H9 (cell line): Measurements from ENCODE around the gene CAPN14. TPM values are rescaled to one million over a fixed set of nuclear protein-coding genes. Genes with fewer than 3 reads are reported as not detected.

Experiments used
- DNase-seq: peaks from one replicate; pipeline ENCODE4 v3.0.0-alpha.2; 2017
- H2AFZ ChIP-seq: one replicate; pipeline ENCODE4 v1.6.1; 2013; ENCODE audit warnings: mild to moderate bottlenecking, low read length, control low read depth, moderate library complexity
- H2AK5ac ChIP-seq: 2 replicates; pipeline ENCODE4 v1.6.1; 2013; ENCODE audit warnings: low read length, control low read depth, mixed read lengths; ENCODE audit not compliant: insufficient read length
- H2BK120ac ChIP-seq: one replicate; pipeline ENCODE4 v1.6.1; 2013; ENCODE audit warnings: low read depth, mild to moderate bottlenecking, low read length, control low read depth, inconsistent platforms; ENCODE audit not compliant: poor library complexity, severe bottlenecking
- H2BK12ac ChIP-seq: 2 replicates; pipeline ENCODE4 v1.6.1; 2013; ENCODE audit warnings: low read length, control low read depth, mixed read lengths, low read depth; ENCODE audit not compliant: insufficient read length
- H2BK15ac ChIP-seq: 2 replicates; pipeline ENCODE4 v1.6.1; 2013; ENCODE audit warnings: low read depth, low read length, control low read depth
- H2BK20ac ChIP-seq: one replicate; pipeline ENCODE4 v1.6.1; 2013; ENCODE audit warnings: low read depth, mild to moderate bottlenecking, low read length, control low read depth, inconsistent platforms; ENCODE audit not compliant: poor library complexity, severe bottlenecking
- H2BK5ac ChIP-seq: 2 replicates; pipeline ENCODE4 v1.6.1; 2013; ENCODE audit warnings: low read length, control low read depth, mixed read lengths; ENCODE audit not compliant: insufficient read length
- H3K14ac ChIP-seq: 2 replicates; pipeline ENCODE4 v1.6.1; 2013; ENCODE audit warnings: low read length, control low read depth; ENCODE audit not compliant: insufficient read depth
- H3K18ac ChIP-seq: 2 replicates; pipeline ENCODE4 v1.6.1; 2013; ENCODE audit warnings: low read depth, mild to moderate bottlenecking, mixed read lengths, low read length, control low read depth; ENCODE audit not compliant: insufficient read length
- H3K23ac ChIP-seq: 2 replicates; pipeline ENCODE4 v1.6.1; 2013; ENCODE audit warnings: low read length, control low read depth, mixed read lengths, low read depth; ENCODE audit not compliant: insufficient read length
- H3K23me2 ChIP-seq: 2 replicates; pipeline ENCODE4 v1.6.1; 2013; ENCODE audit warnings: low read depth, mild to moderate bottlenecking, mixed read lengths, low read length, control low read depth; ENCODE audit not compliant: insufficient read length, poor library complexity, severe bottlenecking
- H3K27ac ChIP-seq: 2 replicates; pipeline ENCODE4 v1.5.1; 2013; ENCODE audit warnings: low read length, control low read depth, mixed read lengths, low read depth; ENCODE audit not compliant: insufficient read length
- H3K27me3 ChIP-seq: 2 replicates; pipeline ENCODE4 v1.6.1; 2013; ENCODE audit warnings: low read length, control low read depth, inconsistent platforms; ENCODE audit not compliant: insufficient read depth
- H3K4ac ChIP-seq: 2 replicates; pipeline ENCODE4 v1.6.1; 2013; ENCODE audit warnings: low read depth, mild to moderate bottlenecking, control low read depth, inconsistent platforms, low read length, moderate library complexity
- H3K4me1 ChIP-seq: 2 replicates; pipeline ENCODE4 v1.6.1; 2013; ENCODE audit warnings: low read length, control low read depth, inconsistent platforms; ENCODE audit not compliant: insufficient read depth
- H3K4me2 ChIP-seq: 2 replicates; pipeline ENCODE4 v1.6.1; 2013; ENCODE audit warnings: low read length, control low read depth, mixed read lengths; ENCODE audit not compliant: insufficient read length, insufficient read depth
- H3K56ac ChIP-seq: 2 replicates; pipeline ENCODE4 v1.6.1; 2013; ENCODE audit warnings: low read depth, mild to moderate bottlenecking, mixed read lengths, low read length, control low read depth; ENCODE audit not compliant: insufficient read length
- H3K79me1 ChIP-seq: 2 replicates; pipeline ENCODE4 v1.6.1; 2013; ENCODE audit warnings: low read depth, mild to moderate bottlenecking, moderate library complexity, low read length, control low read depth, inconsistent platforms; ENCODE audit not compliant: insufficient read depth, poor library complexity, severe bottlenecking
- H3K79me2 ChIP-seq: 2 replicates; pipeline ENCODE4 v1.6.1; 2013; ENCODE audit warnings: low read length, control low read depth, inconsistent platforms; ENCODE audit not compliant: insufficient read depth
- H3K9ac ChIP-seq: 2 replicates; pipeline ENCODE4 v1.6.1; 2013; ENCODE audit warnings: low read length, control low read depth, mixed read lengths; ENCODE audit not compliant: insufficient read length; ENCODE audit errors: extremely low read depth
- H3K9me3 ChIP-seq: one replicate; pipeline ENCODE4 v1.6.1; 2013; ENCODE audit warnings: low read depth, low read length, inconsistent platforms; ENCODE audit not compliant: control insufficient read depth
- H3T11ph ChIP-seq: one replicate; pipeline ENCODE4 v1.6.1; 2013; ENCODE audit warnings: mild to moderate bottlenecking, low read length, control low read depth, inconsistent platforms
- H4K20me1 ChIP-seq: one replicate; pipeline ENCODE4 v1.6.1; 2013; ENCODE audit not compliant: control insufficient read depth, insufficient read length, insufficient read depth
- H4K5ac ChIP-seq: 2 replicates; pipeline ENCODE4 v1.6.1; 2013; ENCODE audit warnings: low read depth, mild to moderate bottlenecking, mixed read lengths, low read length, control low read depth; ENCODE audit not compliant: insufficient read length
- H4K8ac ChIP-seq: replicated peaks from 2 replicates; pipeline ENCODE4 v1.6.1; 2013; ENCODE audit warnings: low read length, control low read depth, mixed read lengths, low read depth; ENCODE audit not compliant: insufficient read length
- H4K91ac ChIP-seq: 2 replicates; pipeline ENCODE4 v1.6.1; 2013; ENCODE audit warnings: low read depth, mild to moderate bottlenecking, moderate library complexity, mixed read lengths, low read length, control low read depth; ENCODE audit not compliant: insufficient read length
- H3K27ac Mint-ChIP-seq, 3 experiments: 2 replicates in 2 of 3; 3 replicates in 1 of 3; pipeline ENCODE4 v1.8.0; 2020 to 2021; ENCODE audit warnings: mixed read lengths in 3 of 3, mild to moderate bottlenecking in 1 of 3, moderate library complexity in 1 of 3
- H3K27me3 Mint-ChIP-seq: 2 replicates; pipeline ENCODE4 v1.8.0; 2021; ENCODE audit warnings: low read depth, mild to moderate bottlenecking, moderate library complexity, mixed read lengths
- H3K36me3 Mint-ChIP-seq, 3 experiments: 2 replicates in 2 of 3; 3 replicates in 1 of 3; pipeline ENCODE4 v1.8.0; 2020 to 2021; ENCODE audit warnings: low read depth in 3 of 3, mixed read lengths in 3 of 3; ENCODE audit not compliant: insufficient read depth in 1 of 3
- H3K4me1 Mint-ChIP-seq, 2 experiments: 2 replicates each; pipeline ENCODE4 v1.8.0; 2020; ENCODE audit warnings: mixed read lengths in 2 of 2
- H3K4me3 Mint-ChIP-seq, 2 experiments: 2 replicates in 1 of 2; 3 replicates in 1 of 2; pipeline ENCODE4 v1.8.0; 2020 to 2021; ENCODE audit warnings: mild to moderate bottlenecking in 2 of 2, mixed read lengths in 2 of 2, moderate library complexity in 1 of 2
- H3K9me3 Mint-ChIP-seq, 2 experiments: 2 replicates in 1 of 2; 3 replicates in 1 of 2; pipeline ENCODE4 v1.8.0; 2020; ENCODE audit warnings: mild to moderate bottlenecking in 2 of 2, mixed read lengths in 2 of 2, moderate library complexity in 1 of 2
- WGBS: extraction: QIAGEN DNeasy Blood & Tissue Kit; methylation state at CpG from one replicate; pipeline ENCODE4 v1.1.7; 2013; ENCODE audit warnings: missing lambda C conversion rate, low lambda C conversion rate, mixed read lengths; ENCODE audit not compliant: insufficient read length; ENCODE audit errors: extremely low coverage; 5-methylcytosine and 5-hydroxymethylcytosine counted together
- total RNA-seq: library from RNA; stranded (reverse); gene quantifications from 2 replicates; pipeline ENCODE4 v1.2.1, GENCODE V29; 2021
- TF ChIP-seq, protein P1 (sequence below): fragments of 200-600 bp; sonication (generic); conservative IDR thresholded peaks from 3 replicates; pipeline ENCODE4 v1.8.0; 2021; ENCODE audit warnings: antibody characterized with exemption, mild to moderate bottlenecking

CAPN14 gene
- total RNA-seq, 1 experiment from 2014 or later = 0.09 TPM

DNA sequence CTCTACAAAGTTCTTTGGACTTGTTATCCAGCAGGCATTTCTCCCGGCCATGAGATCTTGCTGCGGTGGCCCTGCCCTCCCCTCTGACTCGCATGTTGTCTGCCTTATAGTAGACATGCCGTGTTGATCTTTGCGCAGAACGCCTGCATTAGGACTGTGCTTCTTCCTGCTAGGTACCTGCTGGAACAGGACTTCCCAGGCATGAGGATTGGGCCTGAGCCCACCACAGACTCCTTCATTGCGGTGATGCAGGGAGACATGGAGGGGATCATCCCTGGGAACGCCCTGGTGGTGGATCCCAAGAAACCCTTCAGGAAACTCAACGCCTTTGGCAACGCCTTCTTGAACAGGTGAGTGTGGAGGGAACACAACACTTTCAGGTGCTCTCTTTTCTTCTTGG, 26.8 kb upstream of the CAPN14 start:
- H2BK20ac ChIP-seq = no peak overlapping the region
- H3K4me1 ChIP-seq = no peaks in the 10 kb centered on the region
- Mint-ChIP-seq H3K27ac (peak overlapping the region in 1 of 3 experiments; percentile 38; a peak in 1 of 7 replicates), H3K4me1 (peaks cover 0 to 5% of the 10 kb centered on the region in 2 experiments; a peak in 1 of 4 replicates), H3K4me3 (no peak overlapping the region), H3K36me3 (peaks cover under 1 to 16% (median 8%) of the 10 kb centered on the region in 3 experiments; a peak in 5 of 7 replicates), H3K9me3 (no peaks in the 10 kb centered on the region), H3K27me3 (no peaks in the 10 kb centered on the region)
- TF ChIP-seq, protein P1, sequence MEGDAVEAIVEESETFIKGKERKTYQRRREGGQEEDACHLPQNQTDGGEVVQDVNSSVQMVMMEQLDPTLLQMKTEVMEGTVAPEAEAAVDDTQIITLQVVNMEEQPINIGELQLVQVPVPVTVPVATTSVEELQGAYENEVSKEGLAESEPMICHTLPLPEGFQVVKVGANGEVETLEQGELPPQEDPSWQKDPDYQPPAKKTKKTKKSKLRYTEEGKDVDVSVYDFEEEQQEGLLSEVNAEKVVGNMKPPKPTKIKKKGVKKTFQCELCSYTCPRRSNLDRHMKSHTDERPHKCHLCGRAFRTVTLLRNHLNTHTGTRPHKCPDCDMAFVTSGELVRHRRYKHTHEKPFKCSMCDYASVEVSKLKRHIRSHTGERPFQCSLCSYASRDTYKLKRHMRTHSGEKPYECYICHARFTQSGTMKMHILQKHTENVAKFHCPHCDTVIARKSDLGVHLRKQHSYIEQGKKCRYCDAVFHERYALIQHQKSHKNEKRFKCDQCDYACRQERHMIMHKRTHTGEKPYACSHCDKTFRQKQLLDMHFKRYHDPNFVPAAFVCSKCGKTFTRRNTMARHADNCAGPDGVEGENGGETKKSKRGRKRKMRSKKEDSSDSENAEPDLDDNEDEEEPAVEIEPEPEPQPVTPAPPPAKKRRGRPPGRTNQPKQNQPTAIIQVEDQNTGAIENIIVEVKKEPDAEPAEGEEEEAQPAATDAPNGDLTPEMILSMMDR = no peak
- no peak overlapping the region for H2BK5ac ChIP-seq
- peak; percentile 20 for DNase-seq
- no peaks in the 10 kb centered on the region for H3K9me3 ChIP-seq
- H4K20me1 ChIP-seq = peaks cover 3% of the 10 kb centered on the region
- no CpG with 5 or more reads among the region's 10 CpGs for WGBS
- H4K91ac ChIP-seq = no peak overlapping the region
- no peak overlapping the region; the same call in 1 of the 2 replicates for H3K14ac ChIP-seq
- H3K18ac ChIP-seq = no peak overlapping the region
- H3K4ac ChIP-seq = no peak overlapping the region
- no peak overlapping the region for H2AK5ac ChIP-seq
- H4K5ac ChIP-seq = no peak overlapping the region
- no peak overlapping the region for H3K56ac ChIP-seq
- H3K79me2 ChIP-seq = no peaks in the 10 kb centered on the region
- no peak overlapping the region for H3K4me2 ChIP-seq
- no peak overlapping the region for H3K9ac ChIP-seq
- H3K79me1 ChIP-seq = no peaks in the 10 kb centered on the region
- no peak overlapping the region for H2BK120ac ChIP-seq
- H2BK15ac ChIP-seq = no peak overlapping the region
- no peak overlapping the region for H4K8ac ChIP-seq
- H3K23me2 ChIP-seq = no peaks in the 10 kb centered on the region
- no peak overlapping the region for H3T11ph ChIP-seq
- no peak overlapping the region for H3K23ac ChIP-seq
- H3K27me3 ChIP-seq = no peaks in the 10 kb centered on the region
- no peak overlapping the region for H2BK12ac ChIP-seq
- H2AFZ ChIP-seq = no peak overlapping the region
- H3K27ac ChIP-seq = no peak overlapping the region
